Keratinocyte (primary cell): ENCODE measurements around the gene PGC. TPM values are rescaled to one million over a fixed set of nuclear protein-coding genes. Genes with fewer than 3 reads are reported as not detected.
"Not testable (repeated sequence)": the region's sequence is repeated elsewhere in the genome, so short reads cannot be mapped to it uniquely, and the experiment has no call there.

Source experiments
- DNase-seq: peaks from one replicate; pipeline ENCODE4 v3.0.0-alpha.2; 2011; ENCODE audit warnings: low read depth, missing footprints, low spot score
- FAIRE-seq: peaks from 2 replicates; lab custom pipeline; 2011; peaks lifted over from hg19 to GRCh38; lab: Jason Lieb, UNC
- H2AFZ ChIP-seq: 2 replicates; pipeline ENCODE4 v1.6.0; 2012; ENCODE audit warnings: low read length, control low read depth, inconsistent platforms; ENCODE audit not compliant: control insufficient read depth
- H3K27ac ChIP-seq: 2 replicates; pipeline ENCODE4 v1.5.1; 2011; ENCODE audit warnings: low read length; ENCODE audit not compliant: control insufficient read depth, insufficient read depth
- H3K27me3 ChIP-seq: 3 replicates; pipeline ENCODE4 v1.6.0; 2011; ENCODE audit warnings: low read length; ENCODE audit not compliant: control insufficient read depth, insufficient read depth; ENCODE audit errors: extremely low read depth
- H3K36me3 ChIP-seq, 2 experiments: 2 replicates in 1 of 2; 3 replicates in 1 of 2; pipeline ENCODE4 v1.5.1; 2011; ENCODE audit warnings: low read length in 2 of 2, mild to moderate bottlenecking in 1 of 2; ENCODE audit not compliant: control insufficient read depth in 2 of 2, insufficient read depth in 2 of 2; ENCODE audit errors: extremely low read depth in 1 of 2
- H3K4me1 ChIP-seq: 3 replicates; pipeline ENCODE4 v1.5.1; 2011; ENCODE audit warnings: low read length; ENCODE audit not compliant: control insufficient read depth, insufficient read depth; ENCODE audit errors: extremely low read depth
- H3K4me2 ChIP-seq: 3 replicates; pipeline ENCODE4 v1.6.0; 2011; ENCODE audit warnings: low read depth, low read length; ENCODE audit not compliant: control insufficient read depth, insufficient read depth; ENCODE audit errors: extremely low read depth
- H3K4me3 ChIP-seq, 3 experiments: fragments of 200-600 bp in 1 of 3; sonication (generic) in 1 of 3; 2 replicates in 2 of 3; 3 replicates in 1 of 3; pipeline ENCODE4 v1.5.1; 2011 to 2016; ENCODE audit warnings: low read length in 3 of 3, mild to moderate bottlenecking in 3 of 3, control low read depth in 2 of 3, inconsistent platforms in 1 of 3, low read depth in 1 of 3, mixed read lengths in 1 of 3, mixed run types in 1 of 3, moderate library complexity in 1 of 3; ENCODE audit not compliant: control insufficient read depth in 2 of 3, insufficient read depth in 2 of 3; ENCODE audit errors: extremely low read depth in 1 of 3
- H3K79me2 ChIP-seq: 2 replicates; pipeline ENCODE4 v1.6.0; 2012; ENCODE audit warnings: low read length; ENCODE audit not compliant: control insufficient read depth, insufficient read depth
- H3K9ac ChIP-seq: 3 replicates; pipeline ENCODE4 v1.6.0; 2011; ENCODE audit warnings: low read length; ENCODE audit not compliant: control insufficient read depth, insufficient read depth; ENCODE audit errors: extremely low read depth
- H3K9me1 ChIP-seq: 3 replicates; pipeline ENCODE4 v1.6.0; 2011; ENCODE audit warnings: low read length; ENCODE audit not compliant: control insufficient read depth, insufficient read depth; ENCODE audit errors: extremely low read depth
- H3K9me3 ChIP-seq: 2 replicates; pipeline ENCODE4 v1.5.1; 2012; ENCODE audit warnings: low read depth, low read length; ENCODE audit not compliant: control insufficient read depth
- H4K20me1 ChIP-seq: 3 replicates; pipeline ENCODE4 v1.6.0; 2011; ENCODE audit warnings: low read length; ENCODE audit not compliant: control insufficient read depth, insufficient read depth; ENCODE audit errors: extremely low read depth
- EZH2 ChIP-seq: IDR thresholded peaks from one replicate; pipeline ENCODE4 v1.6.1; 2012; ENCODE audit warnings: inconsistent platforms, mild to moderate bottlenecking, low read length, moderate library complexity
- dilution Hi-C: fragments of 300-500 bp; cut with MboI; formaldehyde crosslinking; loops from one replicate; pipeline ENCODE4 v1.7.0; 2020; ENCODE audit warnings: low sequenced_read_pairs; ENCODE audit not compliant: extremely low pct_ligation_motif_present
- polyA plus RNA-seq, 5 experiments: library from polyadenylated mRNA; depleted of rRNA in 3 of 5; stranded (reverse) in 3 of 5; stranded (forward) in 1 of 5; unstranded in 1 of 5; fragments of >200 nt; gene quantifications; 1 replicate in 1 of 5; 2 replicates in 3 of 5; 3 replicates in 1 of 5; pipeline versions ENCODE4 v1.2.1 to v1.2.3, GENCODE V29; 2011 to 2012; ENCODE audit warnings: missing spikeins in 2 of 5, low read depth in 1 of 5, low replicate concordance in 1 of 5
- TF ChIP-seq, protein P1 (sequence below), 3 experiments: IDR thresholded peaks in 1 of 3; conservative IDR thresholded peaks in 1 of 3; optimal IDR thresholded peaks in 1 of 3; 2 replicates in 2 of 3; 3 replicates in 1 of 3; pipeline versions ENCODE3 to v1.5.1; 2011; ENCODE audit warnings: low read length in 3 of 3, mild to moderate bottlenecking in 3 of 3, moderate library complexity in 2 of 3, control low read depth in 1 of 3, inconsistent platforms in 1 of 3; ENCODE audit not compliant: insufficient read depth in 2 of 3; ENCODE audit errors: extremely low read depth in 1 of 3

PGC gene
- polyA plus RNA-seq, 1 donor (not counting 4 experiments of a cell fraction or from before 2014, with no cell fraction given): not detected

- H3K4me2 ChIP-seq: peak overlapping the region; percentile 29
- peak overlapping the region; percentile 4 for H3K9ac ChIP-seq
- no peak for DNase-seq
- H3K36me3 ChIP-seq: peaks cover 2 to 5% of the 10 kb centered on the region in 2 experiments
- no peaks in the 10 kb centered on the region for H4K20me1 ChIP-seq
- peak; percentile 90 for FAIRE-seq
- H3K9me3 ChIP-seq: no peaks in the 10 kb centered on the region
- H3K27ac ChIP-seq: peak overlapping the region; percentile 9
- no peaks in the 10 kb centered on the region for H3K9me1 ChIP-seq
- dilution Hi-C loops: no loop called here
- no peak overlapping the region for H2AFZ ChIP-seq
- H3K27me3 ChIP-seq: no peaks in the 10 kb centered on the region
- H3K79me2 ChIP-seq: no peaks in the 10 kb centered on the region
- H3K4me1 ChIP-seq: peaks cover 23% of the 10 kb centered on the region
- TF ChIP-seq, protein P1, sequence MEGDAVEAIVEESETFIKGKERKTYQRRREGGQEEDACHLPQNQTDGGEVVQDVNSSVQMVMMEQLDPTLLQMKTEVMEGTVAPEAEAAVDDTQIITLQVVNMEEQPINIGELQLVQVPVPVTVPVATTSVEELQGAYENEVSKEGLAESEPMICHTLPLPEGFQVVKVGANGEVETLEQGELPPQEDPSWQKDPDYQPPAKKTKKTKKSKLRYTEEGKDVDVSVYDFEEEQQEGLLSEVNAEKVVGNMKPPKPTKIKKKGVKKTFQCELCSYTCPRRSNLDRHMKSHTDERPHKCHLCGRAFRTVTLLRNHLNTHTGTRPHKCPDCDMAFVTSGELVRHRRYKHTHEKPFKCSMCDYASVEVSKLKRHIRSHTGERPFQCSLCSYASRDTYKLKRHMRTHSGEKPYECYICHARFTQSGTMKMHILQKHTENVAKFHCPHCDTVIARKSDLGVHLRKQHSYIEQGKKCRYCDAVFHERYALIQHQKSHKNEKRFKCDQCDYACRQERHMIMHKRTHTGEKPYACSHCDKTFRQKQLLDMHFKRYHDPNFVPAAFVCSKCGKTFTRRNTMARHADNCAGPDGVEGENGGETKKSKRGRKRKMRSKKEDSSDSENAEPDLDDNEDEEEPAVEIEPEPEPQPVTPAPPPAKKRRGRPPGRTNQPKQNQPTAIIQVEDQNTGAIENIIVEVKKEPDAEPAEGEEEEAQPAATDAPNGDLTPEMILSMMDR (optimal IDR thresholded peaks at IDR 0.05 in 1 of 3, IDR thresholded peaks at IDR 0.05 in 1 of 3, conservative IDR thresholded peaks at IDR 0.05 in 1 of 3; ENCODE audit: extremely low read depth in 1 of 3, insufficient read depth in 2 of 3, low read length in 3 of 3): no peak
- no peak for TF ChIP-seq EZH2
- no peak overlapping the region for H3K4me3 ChIP-seq
These were observed 20.1 kb upstream of the PGC start for GRCh38 chr6:41767112-41767833.

DNA sequence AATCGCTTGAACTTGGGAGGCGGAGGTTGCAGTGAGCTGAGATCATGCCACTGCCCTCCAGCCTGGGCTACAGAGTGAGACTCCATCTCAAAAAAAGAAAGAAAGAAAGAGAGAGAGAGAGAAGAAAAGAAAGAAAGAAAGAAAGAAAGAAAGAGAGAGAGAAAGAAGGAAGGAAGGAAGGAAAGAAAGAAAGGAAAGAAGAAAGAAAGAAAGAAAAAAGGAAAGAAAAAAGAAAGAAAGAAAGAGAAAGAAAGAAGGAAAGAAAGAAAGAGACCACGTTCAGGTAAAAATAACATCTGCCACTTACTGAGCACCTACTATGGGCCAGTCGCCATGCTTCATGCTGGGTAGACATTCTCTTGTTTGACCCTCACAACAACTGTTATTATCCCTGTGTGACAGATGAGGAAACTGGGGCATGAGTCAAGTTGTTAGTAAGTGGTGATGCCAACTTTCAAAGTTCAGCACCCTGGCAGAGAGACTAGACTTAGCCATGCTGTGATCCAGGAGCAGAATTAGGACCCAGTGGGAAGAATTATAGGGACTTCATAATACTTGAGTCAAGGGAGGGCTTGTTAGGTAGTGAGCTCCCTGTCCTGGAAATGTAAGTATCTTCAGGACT is 19.0 kb upstream of the PGC start:
- H3K9ac ChIP-seq, H3K9me1 ChIP-seq, H3K36me3 ChIP-seq, H3K27me3 ChIP-seq, H4K20me1 ChIP-seq, H2AFZ ChIP-seq, FAIRE-seq, H3K9me3 ChIP-seq, H3K4me2 ChIP-seq, DNase-seq, dilution Hi-C loops, H3K79me2 ChIP-seq, H3K27ac ChIP-seq, H3K4me3 ChIP-seq: not testable (repeated sequence)
- peaks cover 23% of the 10 kb centered on the region for H3K4me1 ChIP-seq
